HFF-Myc (cell line): ENCODE results near the gene DTX3.
"Not testable (repeated sequence)": the region's sequence is repeated elsewhere in the genome, so short reads cannot be mapped to it uniquely, and the experiment has no call there.

ENCODE experiments used
- DNase-seq: peaks from one replicate; pipeline ENCODE4 v3.0.0-alpha.2; 2011; ENCODE audit warnings: low read depth; ENCODE audit errors: extremely low read depth
- H3K4me3 ChIP-seq: replicated peaks from 2 replicates; pipeline ENCODE4 v1.5.1; 2011; ENCODE audit warnings: low read depth, mild to moderate bottlenecking, control low read depth, low read length
- TF ChIP-seq, protein P1 (sequence below): IDR thresholded peaks from 2 replicates; pipeline ENCODE4 v1.5.1; 2012; ENCODE audit warnings: mild to moderate bottlenecking, low read depth, low read length, control low read depth; ENCODE audit errors: missing control alignments

Gene DTX3

GRCh38 chr12:57615637-57616036 is 11.0 kb downstream of the DTX3 start:
- H3K4me3 ChIP-seq = no peak overlapping the region
- no peak for DNase-seq
- TF ChIP-seq, protein P1, sequence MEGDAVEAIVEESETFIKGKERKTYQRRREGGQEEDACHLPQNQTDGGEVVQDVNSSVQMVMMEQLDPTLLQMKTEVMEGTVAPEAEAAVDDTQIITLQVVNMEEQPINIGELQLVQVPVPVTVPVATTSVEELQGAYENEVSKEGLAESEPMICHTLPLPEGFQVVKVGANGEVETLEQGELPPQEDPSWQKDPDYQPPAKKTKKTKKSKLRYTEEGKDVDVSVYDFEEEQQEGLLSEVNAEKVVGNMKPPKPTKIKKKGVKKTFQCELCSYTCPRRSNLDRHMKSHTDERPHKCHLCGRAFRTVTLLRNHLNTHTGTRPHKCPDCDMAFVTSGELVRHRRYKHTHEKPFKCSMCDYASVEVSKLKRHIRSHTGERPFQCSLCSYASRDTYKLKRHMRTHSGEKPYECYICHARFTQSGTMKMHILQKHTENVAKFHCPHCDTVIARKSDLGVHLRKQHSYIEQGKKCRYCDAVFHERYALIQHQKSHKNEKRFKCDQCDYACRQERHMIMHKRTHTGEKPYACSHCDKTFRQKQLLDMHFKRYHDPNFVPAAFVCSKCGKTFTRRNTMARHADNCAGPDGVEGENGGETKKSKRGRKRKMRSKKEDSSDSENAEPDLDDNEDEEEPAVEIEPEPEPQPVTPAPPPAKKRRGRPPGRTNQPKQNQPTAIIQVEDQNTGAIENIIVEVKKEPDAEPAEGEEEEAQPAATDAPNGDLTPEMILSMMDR = no peak

DNA sequence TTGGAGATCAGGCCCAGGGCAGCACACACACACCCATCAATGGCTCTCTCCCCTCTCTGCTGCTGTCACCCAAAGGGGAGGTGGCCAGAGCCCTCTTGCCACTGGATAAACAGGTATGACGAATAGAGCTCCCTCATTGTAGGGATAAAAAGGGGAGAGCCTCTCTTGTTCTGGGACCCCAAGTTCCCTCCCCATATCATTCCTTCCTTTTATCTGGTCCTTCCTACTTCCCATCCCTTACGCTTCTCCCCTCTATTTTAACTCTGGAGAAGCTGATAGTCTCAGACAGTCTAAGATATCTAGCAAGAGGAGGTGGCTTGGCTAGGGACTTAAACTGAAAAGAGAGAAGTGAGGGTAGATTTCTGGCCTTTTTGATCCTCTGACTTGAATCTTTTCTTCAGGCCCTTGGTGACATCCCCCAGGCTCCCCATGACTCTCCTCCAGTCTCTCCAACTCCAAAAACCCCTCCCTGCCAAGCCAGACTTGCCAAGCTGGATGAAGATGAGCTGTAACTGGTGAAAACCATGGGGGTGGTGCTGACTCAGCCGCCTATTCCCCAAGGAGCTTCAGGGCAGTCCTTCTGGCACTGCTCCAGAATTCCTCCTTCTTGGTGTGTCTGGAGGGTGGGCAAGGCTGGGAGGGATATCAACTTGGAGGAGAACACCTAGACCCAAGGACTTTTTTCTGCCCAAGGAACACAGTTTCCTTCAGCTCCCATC is 11.9 kb downstream of the DTX3 start:
- no peak overlapping the region for H3K4me3 ChIP-seq
- TF ChIP-seq, protein P1 = no peak
- no peak for DNase-seq

DNA sequence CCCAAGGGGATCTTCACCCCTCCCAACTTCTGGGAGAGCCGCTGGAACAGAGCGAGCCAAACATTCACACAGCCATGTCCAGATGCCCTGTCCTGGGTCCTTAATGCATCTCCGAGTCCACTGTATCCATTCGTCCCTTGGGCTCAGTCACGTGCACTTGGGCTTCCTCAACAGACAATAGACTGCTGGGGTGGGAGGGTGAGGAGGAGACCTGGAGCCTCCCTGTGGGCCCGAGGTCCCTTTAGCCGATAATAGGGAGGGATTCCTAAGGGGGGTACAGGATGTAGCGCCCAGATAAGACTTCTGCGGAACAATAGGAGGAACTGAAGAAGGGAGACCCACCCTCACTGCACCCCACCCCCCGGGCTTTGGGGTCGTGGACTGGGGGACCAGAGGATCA is 13.3 kb downstream of the DTX3 start:
- TF ChIP-seq, protein P1 = no peak
- no peak for DNase-seq
- H3K4me3 ChIP-seq = no peak overlapping the region

DNA sequence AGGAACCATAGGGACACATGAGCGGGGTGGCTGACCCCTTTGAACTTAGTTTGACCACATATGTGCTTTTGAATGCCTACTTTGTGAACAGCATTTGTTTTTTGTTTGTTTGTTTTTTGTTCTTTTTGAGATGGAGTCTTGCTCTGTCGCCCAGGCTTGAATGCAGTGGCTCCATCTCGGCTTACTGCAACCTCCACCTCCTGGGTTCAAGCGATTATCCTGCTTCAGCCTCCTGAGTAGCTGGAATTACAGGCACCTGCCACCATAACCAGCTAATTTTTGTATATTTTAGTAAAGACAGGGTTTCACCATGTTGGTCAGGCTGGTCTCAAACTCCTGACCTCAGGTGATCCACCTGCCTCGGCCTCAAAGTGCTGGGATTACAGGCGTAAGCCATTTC is 13.8 kb downstream of the DTX3 start:
- not testable (repeated sequence) for DNase-seq

GRCh38 chr12:57618966-57619433 is 14.4 kb downstream of the DTX3 start:
- H3K4me3 ChIP-seq = no peak overlapping the region

More for the DNA sequence above, 13.8 kb downstream of the DTX3 start:
- H3K4me3 ChIP-seq = not testable (repeated sequence)

DNA sequence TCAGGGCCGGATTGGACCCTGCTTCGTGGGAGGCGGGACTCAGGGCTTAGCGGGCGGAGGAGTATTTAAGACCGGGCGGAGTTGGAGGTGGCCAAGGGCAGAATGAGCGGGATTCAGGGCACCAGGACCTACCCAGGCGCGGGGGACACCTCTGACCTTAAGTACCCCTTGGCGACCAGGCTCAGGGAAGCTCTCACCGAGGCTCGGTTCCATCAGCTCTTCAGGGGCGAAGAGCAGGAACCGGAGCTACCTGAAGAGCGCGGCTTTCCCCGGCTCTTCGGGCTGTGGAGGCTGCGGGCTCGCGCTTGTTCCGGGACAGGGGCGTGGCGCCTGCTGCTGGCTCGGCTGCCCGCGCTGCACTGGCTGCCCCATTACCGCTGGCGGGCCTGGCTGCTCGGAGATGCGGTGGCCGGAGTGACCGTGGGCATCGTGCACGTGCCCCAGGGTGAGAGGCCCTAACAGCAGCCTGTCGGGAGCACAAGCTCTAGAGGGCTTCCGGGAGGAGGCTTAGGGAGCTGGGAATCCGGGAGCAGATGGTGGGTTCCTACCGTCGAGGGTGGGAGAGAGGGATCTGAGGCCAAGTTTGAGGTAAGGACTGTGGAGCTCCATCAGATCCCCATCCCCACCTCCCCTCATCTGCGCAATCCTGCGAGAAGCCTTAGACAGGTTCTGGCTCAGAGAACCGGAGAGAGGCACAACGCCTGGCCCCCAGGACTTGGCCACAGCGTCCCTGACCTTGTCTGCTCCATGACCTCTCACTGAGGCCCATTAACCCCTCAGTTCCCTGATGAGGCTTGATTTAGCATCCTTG is 15.0 kb downstream of the DTX3 start:
- no peak overlapping the region for H3K4me3 ChIP-seq
- no peak for DNase-seq
- TF ChIP-seq, protein P1 = no peak

More at GRCh38 chr12:57618966-57619433, 14.4 kb downstream of the DTX3 start:
- TF ChIP-seq, protein P1 = no peak
- DNase-seq = no peak

- no peak for DNase-seq
- H3K4me3 ChIP-seq = no peak overlapping the region
- TF ChIP-seq, protein P1 = no peak
Observed at GRCh38 chr12:57620245-57620935, 15.8 kb downstream of the DTX3 start.
